ENCODE measurements around the gene RO60. TPM values are rescaled to one million over a fixed set of nuclear protein-coding genes. Genes with fewer than 3 reads are reported as not detected.

RO60 gene
- total and polyA plus RNA-seq, 11 donors, result 5.9 to 67.7 (median 54.8) TPM

GRCh38 chr1:193077991-193078390 lies 18.6 kb downstream of the RO60 start:
- TF ChIP-seq CTCF (IDR thresholded peaks at IDR 0.05) (no peak), POLR2A (IDR thresholded peaks at IDR 0.05) (no peak)

GRCh38 chr1:193079187-193079586 lies 19.8 kb downstream of the RO60 start:
- TF ChIP-seq POLR2A (IDR thresholded peaks at IDR 0.05) (no peak), CTCF (IDR thresholded peaks at IDR 0.05) (no peak)
- no peak for ATAC-seq
- WGBS, 4 donors, result 82 to 96% (median 90%) methylated on average over 3 of the region's 3 CpGs

More at GRCh38 chr1:193077991-193078390, 18.6 kb downstream of the RO60 start:
- H3K36me3 ChIP-seq, result peaks cover 0 to 76% (median 68%) of the 10 kb centered on the region in 9 donors
- intact Hi-C loops (cut with DNase I), result no loop called here
- H3K27me3 ChIP-seq, result no peaks in the 10 kb centered on the region
- no peak overlapping the region for H3K27ac ChIP-seq
- no peak overlapping the region for H3K4me3 ChIP-seq
- no peak for DNase-seq
- ATAC-seq, result no peak
- peaks cover 0 to 2% (median 0%) of the 10 kb centered on the region in 12 donors for H3K4me1 ChIP-seq
- no peaks in the 10 kb centered on the region for H3K9me3 ChIP-seq

GRCh38 chr1:193083365-193084088 lies 24.1 kb downstream of the RO60 start:
- DNase-seq, result no peak
- Histone ChIP-seq H3K27ac (no peak overlapping the region), H3K4me3 (no peak overlapping the region), H3K4me1 (peaks cover 0 to 16% (median 0%) of the 10 kb centered on the region in 12 donors), H3K27me3 (no peaks in the 10 kb centered on the region), H3K36me3 (peaks cover 0 to 97% (median 74%) of the 10 kb centered on the region in 9 donors), H3K9me3 (no peaks in the 10 kb centered on the region)
- 93 to 94% (median 93%) methylated on average over 6 of the region's 6 CpGs for WGBS, 4 donors
- ATAC-seq, result no peak
- intact Hi-C loops (cut with DNase I), result no loop called here
- TF ChIP-seq POLR2A (IDR thresholded peaks at IDR 0.05) (no peak), CTCF (IDR thresholded peaks at IDR 0.05) (no peak)

More at GRCh38 chr1:193079187-193079586, 19.8 kb downstream of the RO60 start:
- Histone ChIP-seq H3K4me3 (no peak overlapping the region), H3K27me3 (no peaks in the 10 kb centered on the region), H3K27ac (no peak overlapping the region), H3K36me3 (peaks cover 0 to 88% (median 80%) of the 10 kb centered on the region in 9 donors), H3K9me3 (no peaks in the 10 kb centered on the region), H3K4me1 (peaks cover 0 to 2% (median 0%) of the 10 kb centered on the region in 12 donors)
- intact Hi-C loops (cut with DNase I), result no loop called here
- no peak for DNase-seq

- H3K27me3 ChIP-seq, result no peaks in the 10 kb centered on the region
- peaks cover 0 to 16% (median 0%) of the 10 kb centered on the region in 12 donors for H3K4me1 ChIP-seq
- peaks cover 0 to 96% (median 66%) of the 10 kb centered on the region in 9 donors for H3K36me3 ChIP-seq
- no peak overlapping the region for H3K4me3 ChIP-seq
- intact Hi-C loops (cut with DNase I), result loop anchor here in 1 of 10 donors (1.0 kb wide), 1 partner anchor 25 kb away; no protein-coding TSS in a partner anchor
- no peak overlapping the region for H3K27ac ChIP-seq
- TF ChIP-seq POLR2A (IDR thresholded peaks at IDR 0.05), result no peak
- no peaks in the 10 kb centered on the region for H3K9me3 ChIP-seq
- no peak for DNase-seq
- 62 to 77% (median 70%) methylated on average over 1 of the region's 1 CpG for WGBS, 4 donors
- peak in 2 of 4 donors; percentile 24 to 71 for ATAC-seq
Measured at GRCh38 chr1:193085263-193085662, 25.9 kb downstream of the RO60 start.
